HG03354 (cell line): Measurements from ENCODE around the gene ZBTB16.

Experiments
- ATAC-seq: cut with Tn5 transposase; IDR thresholded peaks from one replicate; pipeline ENCODE4 v1.9.1; 2021; ENCODE audit warnings: mild to moderate bottlenecking; ENCODE audit not compliant: unreplicated experiment, poor library complexity, severe bottlenecking

The ZBTB16 gene

GRCh38 chr11:114298710-114299109, 239.2 kb downstream of the ZBTB16 start:
- ATAC-seq: no peak
